ENCODE measurements around the gene AMIGO3.
"Not testable (repeated sequence)": the region's sequence is repeated elsewhere in the genome, so short reads cannot be mapped to it uniquely, and the experiment has no call there.

- TF ChIP-seq, protein P1, sequence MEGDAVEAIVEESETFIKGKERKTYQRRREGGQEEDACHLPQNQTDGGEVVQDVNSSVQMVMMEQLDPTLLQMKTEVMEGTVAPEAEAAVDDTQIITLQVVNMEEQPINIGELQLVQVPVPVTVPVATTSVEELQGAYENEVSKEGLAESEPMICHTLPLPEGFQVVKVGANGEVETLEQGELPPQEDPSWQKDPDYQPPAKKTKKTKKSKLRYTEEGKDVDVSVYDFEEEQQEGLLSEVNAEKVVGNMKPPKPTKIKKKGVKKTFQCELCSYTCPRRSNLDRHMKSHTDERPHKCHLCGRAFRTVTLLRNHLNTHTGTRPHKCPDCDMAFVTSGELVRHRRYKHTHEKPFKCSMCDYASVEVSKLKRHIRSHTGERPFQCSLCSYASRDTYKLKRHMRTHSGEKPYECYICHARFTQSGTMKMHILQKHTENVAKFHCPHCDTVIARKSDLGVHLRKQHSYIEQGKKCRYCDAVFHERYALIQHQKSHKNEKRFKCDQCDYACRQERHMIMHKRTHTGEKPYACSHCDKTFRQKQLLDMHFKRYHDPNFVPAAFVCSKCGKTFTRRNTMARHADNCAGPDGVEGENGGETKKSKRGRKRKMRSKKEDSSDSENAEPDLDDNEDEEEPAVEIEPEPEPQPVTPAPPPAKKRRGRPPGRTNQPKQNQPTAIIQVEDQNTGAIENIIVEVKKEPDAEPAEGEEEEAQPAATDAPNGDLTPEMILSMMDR (IDR thresholded peaks at IDR 0.05; ENCODE audit: insufficient read depth, low read length) = not testable (repeated sequence)
- TF ChIP-seq REST (IDR thresholded peaks at IDR 0.05; ENCODE audit: insufficient replicate concordance, low read depth); GABPA (IDR thresholded peaks at IDR 0.05; ENCODE audit: low read depth); POLR2AphosphoS5 (IDR thresholded peaks at IDR 0.05; ENCODE audit: low read depth): not testable (repeated sequence)
Observed at GRCh38 chr3:49685846-49686245, 33.6 kb downstream of the AMIGO3 start.

All from HL-60 (cell line).